ENCODE data around the gene GRWD1. TPM values are rescaled to one million over a fixed set of nuclear protein-coding genes. Genes with fewer than 3 reads are reported as not detected.

Gene GRWD1
- total and polyA plus RNA-seq, 2 of the 8 experiments (the other 6 are each of a cell fraction or from before 2014, with no cell fraction given) = 36.9 to 61.9 TPM

- Histone ChIP-seq H3K4ac (replicated peaks; ENCODE audit: insufficient read length, low read depth, low read length) (no peak overlapping the region), H2BK15ac (ENCODE audit: low read length) (no peak overlapping the region), H3K4me3 (ENCODE audit: extremely low read depth in 1 of 4, insufficient read depth in 2 of 4, low read depth in 3 of 4, low read length in 4 of 4) (peak overlapping the region; percentile 80 to 99 (median 95); a peak in 5 of 8 replicates), H2AFZ (ENCODE audit: low read length) (no peak overlapping the region), H2BK12ac (ENCODE audit: low read depth, low read length) (peak overlapping the region; percentile 17; the same call in 1 of the 2 replicates), H3K79me1 (ENCODE audit: low read depth, low read length) (peaks cover 2% of the 10 kb centered on the region; the same call in 1 of the 2 replicates), H3K23me2 (ENCODE audit: low read depth, low read length) (peaks cover 9% of the 10 kb centered on the region), H3K27me3 (replicated peaks in 1 of 4; ENCODE audit: control insufficient read depth in 3 of 4, extremely low read depth in 1 of 4, insufficient read depth in 3 of 4, low read length in 3 of 4) (no peaks in the 10 kb centered on the region), H3K27ac (ENCODE audit: low read depth, low read length) (no peak overlapping the region), H3K4me1 (replicated peaks in 1 of 4; ENCODE audit: control insufficient read depth in 3 of 4, insufficient read depth in 4 of 4, low read length in 3 of 4) (peaks cover 0 to 5% (median 4%) of the 10 kb centered on the region in 4 experiments; a peak in 4 of 7 replicates), H4K5ac (ENCODE audit: insufficient read length, low read depth, low read length) (no peak overlapping the region), H3K56ac (replicated peaks; ENCODE audit: insufficient read length, low read depth, low read length) (no peak overlapping the region), H3K18ac (ENCODE audit: extremely low read depth, low read length) (no peak overlapping the region), H3K14ac (ENCODE audit: insufficient read length) (no peak overlapping the region), H3K9ac (replicated peaks in 1 of 4; ENCODE audit: extremely low read depth in 1 of 4, low read depth in 3 of 4, low read length in 3 of 4) (no peak overlapping the region), H4K8ac (ENCODE audit: extremely low read depth, insufficient read depth, low read length) (no peak overlapping the region), H3K23ac (ENCODE audit: insufficient read length) (no peak overlapping the region), H3K36me3 (ENCODE audit: control insufficient read depth in 2 of 4, insufficient read depth in 4 of 4, low read length in 3 of 4) (peaks cover 6 to 23% (median 17%) of the 10 kb centered on the region in 4 experiments; a peak in 7 of 8 replicates), H2AK5ac (ENCODE audit: low read depth, low read length) (0 out of 2 replicates have a peak overlapping the region, but pooled peaks have one; percentile 24), H2BK20ac (ENCODE audit: low read length) (no peak overlapping the region), H2BK120ac (replicated peaks; ENCODE audit: low read depth, low read length) (no peak overlapping the region), H4K91ac (replicated peaks; ENCODE audit: insufficient read length, low read length) (no peak overlapping the region), H2BK5ac (ENCODE audit: low read depth, low read length) (no peak overlapping the region), H3K9me3 (ENCODE audit: insufficient read depth in 2 of 2, low read depth in 1 of 2, low read length in 1 of 2) (no peaks in the 10 kb centered on the region), H3K79me2 (ENCODE audit: control insufficient read depth in 1 of 2, insufficient read depth in 2 of 2, low read length in 2 of 2) (peaks cover 0 to 8% of the 10 kb centered on the region in 2 experiments; a peak in 2 of 4 replicates), H3K4me2 (ENCODE audit: insufficient read depth in 1 of 2, low read depth in 2 of 2, low read length in 2 of 2) (peak overlapping the region; percentile 53 to 85), H4K20me1 (replicated peaks in 1 of 2; ENCODE audit: control insufficient read depth in 1 of 2, insufficient read depth in 2 of 2, low read length in 2 of 2) (peaks cover 0 to 11% of the 10 kb centered on the region in 2 experiments)
- FAIRE-seq (no peak), DNase-seq (ENCODE audit: low read depth in 1 of 2, low spot score in 2 of 2) (no peak)
- WGBS, 2 experiments (ENCODE audit: extremely low coverage in 1 of 2, insufficient coverage in 1 of 2, insufficient read length in 1 of 2, insufficient replicate concordance in 2 of 2, low coverage in 1 of 2, low lambda C conversion rate in 2 of 2, missing lambda C conversion rate in 1 of 2) = 73% methylated on average over 3 of the region's 3 CpGs; no CpG with 5 or more reads in 1 of the 2 experiments
- TF ChIP-seq KDM5A (IDR thresholded peaks at IDR 0.05; ENCODE audit: low read length) (no peak), SRF (IDR thresholded peaks at IDR 0.05; ENCODE audit: low read depth, low read length) (no peak), SP1 (IDR thresholded peaks at IDR 0.05; ENCODE audit: low read depth, low read length) (no peak), YY1 (IDR thresholded peaks at IDR 0.05; ENCODE audit: low read depth, low read length) (no peak), SIX5 (IDR thresholded peaks at IDR 0.05; ENCODE audit: low read depth, low read length) (no peak), MAFK (IDR thresholded peaks at IDR 0.05; ENCODE audit: low read depth, low read length) (no peak)
- ChIA-PET POLR2A (ENCODE audit: partially characterized antibody) (interaction anchor here (0.7 to 3.0 kb wide), 8 partner anchors 10 to 54 kb away, joined by 3 to 13 read pairs (median 6); partner anchors contain the start of genes KCNJ14 and KDELR1), CTCF (ENCODE audit: partially characterized antibody) (interaction anchor here (0.5 to 1.9 kb wide), 7 partner anchors 11 to 1013 kb away, joined by 3 to 8 read pairs (median 4); no protein-coding TSS in a partner anchor)
These were observed 915 bp upstream of the GRWD1 start for GRCh38 chr19:48444936-48445200.
